Activated CD8-positive, alpha-beta T cell treated with anti-CD3 and anti-CD28 coated beads for 36 hours (primary cell): ENCODE data around the gene DVL2. TPM values are rescaled to one million over a fixed set of nuclear protein-coding genes. Genes with fewer than 3 reads are reported as not detected.
"Not testable (repeated sequence)": the region's sequence is repeated elsewhere in the genome, so short reads cannot be mapped to it uniquely, and the experiment has no call there.

Experiments
- ATAC-seq: fragments of 200-7000 bp; cut with Tn5 transposase; one replicate; pipeline ENCODE4 v1.10.0; 2021; ENCODE audit warnings: mild to moderate bottlenecking, moderate library complexity
- CTCF ChIA-PET: fragments of 350-600 bp; sonication (Branson Sonifier 250); formaldehyde crosslinking; loops from one replicate; lab custom pipeline; 2021; ENCODE audit warnings: antibody characterized with exemption; lab: Charles Lee
- POLR2A ChIA-PET: fragments of 350-600 bp; sonication (Branson Sonifier 250); formaldehyde crosslinking; loops from one replicate; lab custom pipeline; 2021; ENCODE audit warnings: antibody characterized with exemption; lab: Charles Lee
- DNase-seq: peaks from one replicate; pipeline ENCODE4 v3.0.0-alpha.2; 2020
- H3K27ac Mint-ChIP-seq: one replicate; pipeline ENCODE4 v1.8.0; 2021; ENCODE audit warnings: mild to moderate bottlenecking, mixed read lengths
- H3K27me3 Mint-ChIP-seq: one replicate; pipeline ENCODE4 v1.8.0; 2021; ENCODE audit warnings: mixed read lengths
- H3K36me3 Mint-ChIP-seq: one replicate; pipeline ENCODE4 v1.8.0; 2021; ENCODE audit warnings: low read depth, mixed read lengths
- H3K4me1 Mint-ChIP-seq: one replicate; pipeline ENCODE4 v1.8.0; 2021; ENCODE audit warnings: low read depth, mixed read lengths
- H3K4me3 Mint-ChIP-seq: one replicate; pipeline ENCODE4 v1.8.0; 2021; ENCODE audit warnings: mild to moderate bottlenecking, moderate library complexity, mixed read lengths
- H3K9me3 Mint-ChIP-seq: one replicate; pipeline ENCODE4 v1.8.0; 2021; ENCODE audit warnings: mixed read lengths
- CTCF ChIP-seq: fragments of 200-600 bp; IDR thresholded peaks from one replicate; pipeline ENCODE4 v1.8.0; 2022; ENCODE audit warnings: antibody characterized with exemption, mild to moderate bottlenecking
- intact Hi-C: fragments of 100-400 bp; cut with micrococcal nuclease; formaldehyde crosslinking; loops from one replicate; pipeline ENCODE4 v1.10.0; 2022
- total RNA-seq, 2 experiments: library from RNA; stranded (reverse); gene quantifications; one replicate each; pipeline ENCODE4 v1.2.3, GENCODE V29; 2021

Gene DVL2
- total RNA-seq, 2 experiments from 2014 or later: 50.0 to 53.6 TPM

GRCh38 chr17:7248796-7249195 is 14.5 kb upstream of the DVL2 start:
- ChIA-PET CTCF (interaction anchor here (2.3 kb wide), 1 partner anchor 10 kb away, joined by 7 read pairs; the partner anchor contains the start of gene PHF23), POLR2A (interaction anchor here (0.8 to 5.0 kb wide), 4 partner anchors 9 to 236 kb away, joined by 4 to 67 read pairs (median 4); partner anchors contain the start of genes GABARAP, PHF23 and POLR2A)
- peaks cover 33% of the 10 kb centered on the region for H3K4me1 Mint-ChIP-seq
- intact Hi-C loops: no loop called here
- ATAC-seq (no peak), DNase-seq (no peak)
- H3K27ac Mint-ChIP-seq: peak overlapping the region; percentile 47
- H3K9me3 Mint-ChIP-seq: no peaks in the 10 kb centered on the region
- H3K27me3 Mint-ChIP-seq: no peaks in the 10 kb centered on the region
- TF ChIP-seq CTCF: no peak
- no peak overlapping the region for H3K4me3 Mint-ChIP-seq
- peaks cover 36% of the 10 kb centered on the region for H3K36me3 Mint-ChIP-seq

- TF ChIP-seq CTCF: no peak
- ChIA-PET POLR2A (no interaction called here), CTCF (interaction anchor here (0.6 kb wide), 1 partner anchor 50 kb away, joined by 3 read pairs; no protein-coding TSS in a partner anchor)
- Mint-ChIP-seq H3K4me3 (no peak overlapping the region), H3K9me3 (no peaks in the 10 kb centered on the region), H3K27me3 (no peaks in the 10 kb centered on the region), H3K36me3 (peaks cover 35% of the 10 kb centered on the region), H3K4me1 (peaks cover 29% of the 10 kb centered on the region), H3K27ac (peak overlapping the region; percentile 54)
- intact Hi-C loops: no loop called here
- ATAC-seq (no peak), DNase-seq (no peak)
Measured at GRCh38 chr17:7246779-7247178, 12.5 kb upstream of the DVL2 start.

DNA sequence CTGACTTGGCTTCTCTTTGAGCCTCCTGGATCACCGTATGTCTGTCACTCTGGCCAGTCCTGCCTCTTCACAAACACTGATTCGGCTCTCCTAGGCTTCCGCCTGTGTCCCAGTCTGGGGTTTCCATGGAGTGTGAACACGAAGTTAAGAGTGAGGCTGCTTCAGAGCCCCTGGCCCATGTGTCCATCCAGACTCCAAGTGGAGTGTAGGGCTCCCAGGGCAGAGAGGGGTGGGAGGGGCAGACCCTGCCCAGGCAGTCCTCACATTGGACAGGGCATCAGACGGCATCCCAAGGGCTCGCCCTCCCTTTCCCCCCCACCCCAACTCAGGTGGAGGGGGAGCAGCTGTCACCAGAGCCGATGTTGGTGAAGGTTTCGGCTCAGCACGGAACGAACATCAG is 9.5 kb upstream of the DVL2 start:
- intact Hi-C loops, H3K27me3 Mint-ChIP-seq, H3K4me3 Mint-ChIP-seq, H3K27ac Mint-ChIP-seq, H3K9me3 Mint-ChIP-seq, DNase-seq, ATAC-seq: not testable (repeated sequence)
- H3K4me1 Mint-ChIP-seq: peaks cover 37% of the 10 kb centered on the region
- CTCF ChIA-PET: interaction anchor here (1.9 kb wide), 1 partner anchor 52 kb away, joined by 8 read pairs; no protein-coding TSS in a partner anchor
- POLR2A ChIA-PET: interaction anchor here (0.6 to 15.6 kb wide), 7 partner anchors 10 to 591 kb away, joined by 3 to 261 read pairs (median 6); partner anchors contain the start of genes ACADVL, DLG4 and DVL2
- H3K36me3 Mint-ChIP-seq: peaks cover 25% of the 10 kb centered on the region

DNA sequence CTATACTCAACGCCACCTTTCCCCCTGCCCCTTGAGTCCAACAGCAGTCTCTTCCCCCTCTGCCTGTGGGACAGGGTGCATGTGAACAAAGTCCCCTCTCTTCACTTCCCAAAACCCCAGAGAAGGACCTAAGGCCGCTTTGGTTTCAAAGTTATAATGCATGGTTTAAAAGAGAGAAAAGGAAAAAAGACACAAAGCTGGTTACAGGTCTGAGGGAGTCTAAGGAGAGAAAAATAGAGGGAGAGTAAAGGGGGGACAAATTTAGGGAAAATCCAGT is 9.1 kb upstream of the DVL2 start:
- H3K36me3 Mint-ChIP-seq: peaks cover 23% of the 10 kb centered on the region
- DNase-seq (no peak), ATAC-seq (no peak)
- H3K9me3 Mint-ChIP-seq: no peaks in the 10 kb centered on the region
- TF ChIP-seq CTCF: no peak
- peaks cover 34% of the 10 kb centered on the region for H3K4me1 Mint-ChIP-seq
- peak overlapping the region; percentile 82 for H3K4me3 Mint-ChIP-seq
- intact Hi-C loops: no loop called here
- no peaks in the 10 kb centered on the region for H3K27me3 Mint-ChIP-seq
- CTCF ChIA-PET: interaction anchor here (1.9 kb wide), 1 partner anchor 53 kb away, joined by 8 read pairs; no protein-coding TSS in a partner anchor
- peak overlapping the region; percentile 66 for H3K27ac Mint-ChIP-seq
- POLR2A ChIA-PET: interaction anchor here (1.0 to 15.6 kb wide), 9 partner anchors 6 to 107 kb away, joined by 3 to 261 read pairs (median 6); partner anchors contain the start of genes ACADVL, CTDNEP1, DLG4 and DVL2

DNA sequence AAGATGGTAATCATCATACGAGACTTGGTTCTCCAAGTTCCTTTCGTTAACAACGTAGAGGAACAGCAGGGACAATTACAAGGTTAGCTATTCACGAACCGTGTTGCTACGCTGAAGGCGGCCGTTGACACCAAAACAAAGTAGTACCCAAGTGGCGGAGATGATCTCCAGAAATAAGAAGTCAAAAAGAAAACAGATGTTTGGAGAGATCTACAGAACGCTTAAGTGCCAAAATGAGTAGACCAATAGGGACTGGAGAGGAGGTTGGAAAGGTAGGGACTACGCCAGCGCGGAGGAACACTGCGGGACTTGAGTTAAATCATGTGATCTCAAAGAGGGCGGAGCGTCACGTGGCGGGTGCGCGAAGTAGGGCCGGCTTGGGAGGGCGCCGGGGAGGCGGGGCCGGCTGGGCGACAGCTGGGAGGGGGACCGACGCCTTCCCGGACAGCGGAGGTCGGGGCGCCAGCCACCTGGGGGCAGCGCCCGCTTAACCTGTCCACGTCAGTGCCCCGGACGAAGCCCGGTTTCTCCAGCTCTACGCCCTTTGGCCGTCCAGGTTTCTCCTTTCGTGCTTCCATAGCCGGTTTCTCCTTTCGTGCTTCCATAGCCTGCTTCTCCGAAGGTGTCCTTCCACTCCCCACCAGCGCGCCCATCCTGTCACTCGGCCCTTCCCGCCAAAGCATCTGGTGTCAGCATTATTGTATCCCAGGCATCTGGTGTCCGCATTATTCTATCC is 8.6 kb upstream of the DVL2 start:
- CTCF ChIA-PET: interaction anchor here (1.9 to 7.2 kb wide), 2 partner anchors 23 to 53 kb away, joined by 8 to 41 read pairs; partner anchors contain the start of genes ACADVL and DLG4
- peaks cover 23% of the 10 kb centered on the region for H3K36me3 Mint-ChIP-seq
- H3K27me3 Mint-ChIP-seq: no peaks in the 10 kb centered on the region
- peak overlapping the region; percentile 97 for H3K27ac Mint-ChIP-seq
- no peak for TF ChIP-seq CTCF
- peak; percentile 28 for ATAC-seq
- H3K4me1 Mint-ChIP-seq: peaks cover 34% of the 10 kb centered on the region
- intact Hi-C loops: no loop called here
- POLR2A ChIA-PET: interaction anchor here (0.7 to 15.6 kb wide), 15 partner anchors 7 to 980 kb away, joined by 3 to 261 read pairs (median 3); partner anchors contain the start of genes ACADVL, CTDNEP1, DLG4 and DVL2
- peak overlapping the region; percentile 82 for H3K4me3 Mint-ChIP-seq
- no peaks in the 10 kb centered on the region for H3K9me3 Mint-ChIP-seq
- peak; percentile 96 for DNase-seq
